T-helper 1 cell (primary cell): ENCODE measurements around the gene SLC6A16.

ENCODE experiments used
- DNase-seq, 5 donors: peaks; one replicate each; pipeline ENCODE4 v3.0.0-alpha.2; 2012 to 2020

SLC6A16 gene

DNA sequence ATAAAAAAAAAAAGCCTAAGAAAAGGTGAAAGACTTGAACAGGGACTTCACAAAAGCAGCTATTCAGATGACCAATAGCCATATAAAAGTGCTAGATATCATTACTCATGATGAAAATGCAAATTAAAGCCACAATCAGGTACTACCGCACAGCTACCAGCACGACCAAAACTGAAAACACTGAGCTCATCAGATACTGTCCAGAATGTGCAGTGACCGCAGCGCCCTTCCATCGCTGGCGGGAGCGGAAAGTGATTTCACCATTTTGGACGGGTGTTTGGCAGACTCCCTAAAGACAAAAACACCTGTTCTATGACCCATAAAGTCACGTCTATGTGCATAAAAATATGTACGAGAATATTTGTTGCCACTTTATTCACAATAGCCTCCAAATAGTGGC lies 60.7 kb downstream of the SLC6A16 start:
- no peak for DNase-seq

DNA sequence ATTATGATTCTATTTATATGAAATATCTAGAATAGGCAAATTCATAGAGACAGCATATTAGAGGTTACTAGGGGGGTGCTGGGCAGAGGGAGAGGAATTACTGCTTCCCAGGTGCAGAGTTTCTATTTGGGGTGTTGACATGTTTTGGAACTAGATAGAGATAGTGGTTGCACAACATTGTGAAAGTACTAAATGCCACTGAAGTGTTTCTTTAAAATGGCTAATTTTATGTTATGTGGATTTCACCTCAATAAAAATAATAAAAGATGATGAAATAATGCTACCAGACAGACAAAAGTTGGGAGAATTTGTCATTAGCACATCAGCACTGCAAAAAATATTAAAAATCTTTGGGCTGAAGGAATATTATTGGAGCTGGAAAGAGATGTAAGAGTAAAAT lies 63.4 kb downstream of the SLC6A16 start:
- no peak for DNase-seq

DNA sequence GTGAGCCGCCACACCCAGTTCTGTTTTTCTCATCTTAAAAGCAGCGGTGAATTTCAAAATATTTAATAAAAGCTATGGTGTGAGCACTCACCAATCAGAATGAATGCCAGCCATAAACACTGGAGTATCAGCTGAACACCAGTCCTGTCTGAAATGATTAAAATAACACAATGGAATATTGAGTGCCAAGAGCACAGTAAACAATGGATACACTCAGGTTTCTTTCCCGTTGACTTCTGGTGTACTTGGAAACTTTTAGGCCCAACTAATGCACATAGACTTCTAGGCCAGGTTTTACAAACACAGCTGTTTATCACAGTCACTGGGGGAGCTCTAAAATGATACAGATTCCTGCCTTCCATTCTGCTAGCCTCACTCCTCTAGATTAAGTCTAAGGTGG lies 68.3 kb downstream of the SLC6A16 start:
- DNase-seq = no peak

DNA sequence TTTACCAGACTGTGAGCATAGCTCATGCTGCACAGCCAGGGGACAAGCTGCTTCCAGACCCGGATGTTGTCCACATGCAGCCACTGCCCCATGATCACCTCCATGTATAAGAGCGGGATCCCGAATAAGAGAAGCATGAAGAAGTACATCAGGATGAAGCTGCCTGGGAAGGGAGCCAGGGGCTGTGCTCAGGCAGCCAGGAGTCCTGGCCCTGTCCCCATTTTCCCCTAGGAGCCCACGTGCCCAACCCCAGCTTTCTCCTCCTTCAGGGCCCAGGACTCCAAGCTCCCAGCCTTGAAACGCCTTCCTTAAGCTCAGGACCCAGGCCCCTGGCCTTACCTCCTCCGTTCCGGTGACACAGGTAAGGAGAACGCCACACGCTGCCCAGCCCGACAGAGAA lies 69.3 kb downstream of the SLC6A16 start:
- DNase-seq = no peak

DNA sequence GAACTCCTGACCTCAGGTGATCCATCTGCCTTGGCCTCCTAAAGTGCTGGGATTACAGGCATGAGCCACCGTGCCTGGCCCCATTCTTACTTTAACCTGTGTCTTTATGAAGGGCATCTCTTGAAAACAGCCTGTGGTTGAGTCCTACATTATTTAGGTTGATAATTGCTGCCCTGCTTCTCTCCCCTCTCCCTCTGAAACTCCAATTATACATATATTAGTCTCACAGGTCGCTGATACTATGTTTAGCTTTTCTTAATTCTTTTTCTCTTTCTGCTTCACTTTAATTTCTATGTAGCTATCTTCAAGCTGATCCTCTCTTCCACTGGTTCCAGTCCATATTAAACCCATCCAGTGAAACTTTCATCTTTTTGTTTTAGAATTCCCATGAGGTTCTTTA lies 75.1 kb downstream of the SLC6A16 start:
- no peak for DNase-seq

DNA sequence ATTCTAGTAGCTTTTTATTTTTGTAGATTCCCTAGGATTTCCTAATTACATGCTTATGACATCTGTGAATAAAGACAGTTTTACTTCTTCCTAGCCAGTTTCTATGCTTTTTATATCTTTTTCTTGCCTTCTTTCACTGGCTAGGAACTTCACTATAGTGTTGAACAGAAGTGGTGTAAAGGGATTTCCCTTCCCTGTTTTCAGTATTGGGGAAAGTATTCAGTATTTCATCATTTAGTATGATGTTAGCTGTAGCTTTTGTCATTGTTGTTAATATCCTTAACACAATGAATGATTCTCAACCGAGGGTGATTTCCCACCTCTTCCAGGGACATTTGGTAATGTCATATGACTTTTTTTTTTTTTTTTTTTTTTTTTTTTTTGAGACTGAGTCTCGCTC lies 77.3 kb downstream of the SLC6A16 start:
- no peak for DNase-seq

DNA sequence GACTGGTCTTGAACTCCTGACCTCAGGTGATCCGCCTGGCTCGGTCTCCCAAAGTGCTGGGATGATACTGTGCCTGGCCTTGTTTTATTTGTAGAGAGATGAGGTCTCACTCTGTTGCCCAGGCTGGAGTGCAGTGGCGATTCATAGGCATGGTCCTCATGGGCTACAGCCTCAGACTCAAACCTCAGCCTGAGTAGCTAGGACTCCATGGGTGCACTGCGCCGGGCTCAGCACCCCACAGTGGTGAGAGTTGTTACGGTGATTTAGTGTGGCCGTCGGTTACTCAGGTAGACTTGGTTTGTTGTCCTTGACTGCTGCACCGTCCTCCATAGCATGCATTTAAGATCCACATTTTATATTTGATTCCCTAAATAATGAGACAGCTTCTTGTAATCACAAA lies 80.7 kb downstream of the SLC6A16 start:
- DNase-seq = no peak

DNA sequence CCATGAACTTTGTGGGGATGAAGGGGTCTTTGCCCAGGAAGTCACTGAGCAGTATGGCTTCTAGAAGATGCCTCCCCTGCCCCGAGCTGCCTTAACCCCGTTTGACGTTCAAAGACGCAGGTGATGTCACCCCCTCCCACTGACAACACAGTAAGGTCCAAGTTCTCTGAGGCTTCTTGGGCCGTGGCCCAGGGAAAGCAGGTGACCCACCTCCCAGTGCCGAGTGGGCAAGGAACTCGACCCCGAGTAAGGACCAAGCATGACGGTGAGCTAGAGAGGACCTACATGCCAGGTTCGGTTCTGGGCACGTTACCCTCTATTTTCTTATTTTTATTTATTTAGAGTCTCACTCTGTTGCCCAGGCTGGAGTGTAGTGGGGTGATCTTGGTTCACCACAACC lies 81.3 kb downstream of the SLC6A16 start:
- DNase-seq = no peak

DNA sequence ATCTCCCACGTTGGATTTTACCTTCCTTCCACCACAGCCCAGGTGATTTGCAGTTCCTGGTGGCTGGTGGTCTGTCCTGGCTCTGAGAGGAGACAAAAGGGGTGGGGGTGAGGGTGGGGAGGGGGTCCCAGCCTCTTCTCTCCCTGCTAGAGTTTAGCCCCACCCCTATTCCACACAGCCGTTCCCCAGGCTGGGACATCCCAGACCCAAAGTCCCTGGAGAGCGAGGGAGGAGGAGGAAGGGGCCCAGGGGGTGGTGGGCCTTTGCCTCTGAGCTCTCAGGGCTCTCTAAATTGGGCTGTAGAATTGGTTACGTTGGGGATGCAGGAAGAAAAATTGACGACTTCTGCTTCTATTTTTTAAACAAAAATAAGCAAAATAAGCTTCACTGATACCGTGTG lies 81.9 kb downstream of the SLC6A16 start:
- no peak for DNase-seq

DNA sequence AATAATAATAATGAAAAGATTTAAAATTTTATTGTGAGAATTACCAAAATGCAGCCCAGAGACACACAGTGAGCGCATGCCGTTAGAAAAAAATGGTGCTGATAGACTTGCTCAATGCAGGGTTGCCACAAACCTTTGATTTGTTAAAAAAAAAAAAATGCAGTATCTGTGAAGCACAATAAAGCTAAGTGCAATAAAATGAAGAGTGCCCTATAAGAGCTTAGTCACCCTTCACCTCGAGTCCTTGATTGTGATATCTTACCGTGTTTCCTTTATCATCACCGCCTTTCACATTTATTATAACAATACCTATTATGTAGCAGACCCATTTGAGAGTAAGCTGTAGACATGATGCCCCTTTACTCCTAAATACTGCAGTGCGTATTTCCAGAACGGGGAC lies 83.2 kb downstream of the SLC6A16 start:
- DNase-seq = no peak
